Measurements from ENCODE around the gene ZSCAN1. TPM values are rescaled to one million over a fixed set of nuclear protein-coding genes. Genes with fewer than 3 reads are reported as not detected.

Gene ZSCAN1
- total RNA-seq, 4 donors from 2014 or later, result not detected

GRCh38 chr19:58085348-58085875, 51.6 kb downstream of the ZSCAN1 start:
- H3K9me3 ChIP-seq, result peaks cover 0 to 16% (median 13%) of the 10 kb centered on the region in 3 donors
- no peaks in the 10 kb centered on the region for H3K27me3 ChIP-seq
- DNase-seq (no peak), ATAC-seq (no peak)
- peaks cover 4 to 43% of the 10 kb centered on the region in 2 donors for H3K36me3 ChIP-seq
- in situ Hi-C loops (cut with MboI; ENCODE audit: low sequenced_read_pairs in 4 of 4) (no loop called here), intact Hi-C loops (cut with DNase I; ENCODE audit: low total_unique reads) (no loop called here)
- no peaks in the 10 kb centered on the region for H3K4me1 ChIP-seq
- H3K27ac ChIP-seq, result no peak overlapping the region
- H3K4me3 ChIP-seq, result no peak overlapping the region
- no peak for TF ChIP-seq CTCF (IDR thresholded peaks at IDR 0.05 in 4 of 5, conservative IDR thresholded peaks at IDR 0.05 in 1 of 5)
- TF ChIP-seq POLR2A (IDR thresholded peaks at IDR 0.05), result no peak

- H3K27ac ChIP-seq, result no peak overlapping the region
- TF ChIP-seq POLR2A (IDR thresholded peaks at IDR 0.05), result no peak
- no peaks in the 10 kb centered on the region for H3K27me3 ChIP-seq
- DNase-seq, result no peak
- ATAC-seq, result no peak
- in situ Hi-C loops (cut with MboI; ENCODE audit: low sequenced_read_pairs in 4 of 4) (no loop called here), intact Hi-C loops (cut with DNase I; ENCODE audit: low total_unique reads) (no loop called here)
- no peaks in the 10 kb centered on the region for H3K4me1 ChIP-seq
- H3K36me3 ChIP-seq, result peaks cover 4 to 43% of the 10 kb centered on the region in 2 donors
- peaks cover 0 to 16% (median 11%) of the 10 kb centered on the region in 3 donors for H3K9me3 ChIP-seq
- no peak overlapping the region for H3K4me3 ChIP-seq
These were observed 53.2 kb downstream of the ZSCAN1 start for GRCh38 chr19:58086825-58087710.

- no peak for DNase-seq
- H3K9me3 ChIP-seq, result peaks cover 0 to 6% (median 3%) of the 10 kb centered on the region in 3 donors
These were observed 54.8 kb downstream of the ZSCAN1 start for GRCh38 chr19:58088521-58089052.

GRCh38 chr19:58089846-58090245, 56.0 kb downstream of the ZSCAN1 start:
- intact Hi-C loops (cut with DNase I; ENCODE audit: low total_unique reads), result no loop called here
- Histone ChIP-seq H3K27ac (no peak overlapping the region), H3K27me3 (no peaks in the 10 kb centered on the region), H3K9me3 (peaks cover 0 to 3% (median 0%) of the 10 kb centered on the region in 3 donors), H3K4me3 (no peak overlapping the region), H3K36me3 (peaks cover 0 to 28% of the 10 kb centered on the region in 2 donors), H3K4me1 (no peaks in the 10 kb centered on the region)
- TF ChIP-seq POLR2A (IDR thresholded peaks at IDR 0.05) (no peak), CTCF (IDR thresholded peaks at IDR 0.05 in 4 of 5, conservative IDR thresholded peaks at IDR 0.05 in 1 of 5) (no peak)
- ATAC-seq (no peak), DNase-seq (no peak)
- in situ Hi-C loops (cut with MboI; ENCODE audit: low sequenced_read_pairs in 4 of 4), result no loop called here

More at GRCh38 chr19:58088521-58089052, 54.8 kb downstream of the ZSCAN1 start:
- in situ Hi-C loops (cut with MboI; ENCODE audit: low sequenced_read_pairs in 4 of 4), result no loop called here
- no peak for TF ChIP-seq POLR2A (IDR thresholded peaks at IDR 0.05)
- TF ChIP-seq CTCF (IDR thresholded peaks at IDR 0.05 in 4 of 5, conservative IDR thresholded peaks at IDR 0.05 in 1 of 5), result no peak
- Histone ChIP-seq H3K4me1 (no peaks in the 10 kb centered on the region), H3K4me3 (no peak overlapping the region), H3K27ac (no peak overlapping the region), H3K36me3 (peaks cover 4 to 41% of the 10 kb centered on the region in 2 donors), H3K27me3 (no peaks in the 10 kb centered on the region)
- intact Hi-C loops (cut with DNase I; ENCODE audit: low total_unique reads), result no loop called here
- ATAC-seq, result no peak

Data from gastrocnemius medialis (tissue), 4 donors.